Stimulated activated CD4-positive, alpha-beta T cell treated with anti-CD3 and anti-CD28 coated beads, Interleukin-2, amount 100 ng/mL, for 24 hours (primary cell): Measurements from ENCODE around the gene NDST4.

Experiments used
- DNase-seq, 2 donors: peaks; one replicate each; pipeline ENCODE4 v3.0.0-alpha.2; 2020

NDST4 gene

DNA sequence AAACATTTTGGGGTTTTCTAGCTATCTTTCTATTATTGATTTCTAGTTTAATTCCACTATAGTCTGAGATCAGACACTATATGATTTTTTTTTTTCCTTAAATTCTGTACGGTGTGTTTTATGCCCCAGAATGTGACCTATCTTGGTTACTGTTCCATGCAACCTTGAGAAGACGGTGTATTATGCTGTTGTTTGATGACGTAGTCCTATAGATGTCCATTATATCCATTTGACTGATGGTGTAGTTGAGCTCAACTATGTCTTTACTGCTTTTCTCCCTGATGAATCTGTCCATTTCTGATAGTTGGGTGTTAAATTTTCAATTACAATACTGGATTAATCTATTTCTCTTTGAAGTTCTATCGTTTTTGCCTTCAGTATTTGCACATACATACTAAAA, 212.5 kb downstream of the NDST4 start:
- no peak for DNase-seq

DNA sequence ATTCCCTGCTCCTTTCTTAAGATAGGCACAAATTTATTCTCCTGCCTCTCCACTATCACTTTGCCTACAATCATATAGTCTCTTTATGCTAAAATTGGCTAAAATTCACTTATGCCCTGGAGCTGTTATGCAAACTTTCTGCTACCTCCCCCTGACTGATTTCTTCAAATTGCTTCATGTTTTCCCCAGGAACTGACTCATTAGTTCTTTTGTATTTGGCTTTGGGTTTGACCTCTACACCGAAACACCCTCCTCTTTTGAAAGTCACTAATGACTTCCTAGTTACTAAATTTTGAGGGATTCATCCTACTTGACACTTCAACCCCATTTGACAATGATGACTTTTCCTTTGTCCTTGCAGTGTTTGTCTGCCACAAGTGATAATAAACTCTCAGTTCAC, 222.6 kb downstream of the NDST4 start:
- no peak for DNase-seq

DNA sequence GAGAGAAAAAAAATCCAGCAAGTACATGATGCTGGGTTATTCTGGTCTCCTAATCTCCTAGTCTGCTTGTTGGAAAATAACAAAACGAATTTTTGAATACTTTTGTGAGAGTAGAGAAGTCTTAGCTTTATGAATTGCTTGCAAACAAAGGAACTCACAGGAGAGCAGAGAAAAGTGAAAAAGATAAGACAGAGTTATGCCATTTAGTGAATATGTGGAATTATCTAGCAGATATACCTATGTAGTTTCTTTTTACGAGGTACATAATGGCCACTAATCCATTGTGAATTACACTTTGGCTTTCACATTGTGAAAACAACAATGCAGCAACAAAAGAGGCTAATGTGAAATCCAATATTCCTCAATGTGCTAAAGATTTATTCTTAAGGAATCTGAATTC, 226.7 kb downstream of the NDST4 start:
- no peak for DNase-seq

DNA sequence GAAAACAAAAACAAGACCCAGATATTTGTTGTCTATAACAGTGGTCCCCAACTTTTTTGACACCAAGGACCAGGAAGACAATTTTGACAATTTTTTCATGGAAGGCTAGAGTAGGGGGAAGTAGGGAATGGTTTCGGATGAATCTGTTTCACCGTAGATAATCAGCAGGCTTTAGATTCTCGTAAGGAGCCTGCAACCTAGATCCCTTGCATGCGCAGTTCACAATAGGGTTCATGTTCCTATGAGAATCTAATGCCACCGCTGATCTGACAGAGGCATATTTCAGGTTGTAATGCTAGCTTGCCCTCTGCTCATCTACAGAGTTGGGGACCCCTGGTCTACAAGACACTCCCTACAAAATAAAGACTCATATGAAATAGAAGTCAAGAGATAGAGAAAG, 229.8 kb downstream of the NDST4 start:
- DNase-seq, result no peak

DNA sequence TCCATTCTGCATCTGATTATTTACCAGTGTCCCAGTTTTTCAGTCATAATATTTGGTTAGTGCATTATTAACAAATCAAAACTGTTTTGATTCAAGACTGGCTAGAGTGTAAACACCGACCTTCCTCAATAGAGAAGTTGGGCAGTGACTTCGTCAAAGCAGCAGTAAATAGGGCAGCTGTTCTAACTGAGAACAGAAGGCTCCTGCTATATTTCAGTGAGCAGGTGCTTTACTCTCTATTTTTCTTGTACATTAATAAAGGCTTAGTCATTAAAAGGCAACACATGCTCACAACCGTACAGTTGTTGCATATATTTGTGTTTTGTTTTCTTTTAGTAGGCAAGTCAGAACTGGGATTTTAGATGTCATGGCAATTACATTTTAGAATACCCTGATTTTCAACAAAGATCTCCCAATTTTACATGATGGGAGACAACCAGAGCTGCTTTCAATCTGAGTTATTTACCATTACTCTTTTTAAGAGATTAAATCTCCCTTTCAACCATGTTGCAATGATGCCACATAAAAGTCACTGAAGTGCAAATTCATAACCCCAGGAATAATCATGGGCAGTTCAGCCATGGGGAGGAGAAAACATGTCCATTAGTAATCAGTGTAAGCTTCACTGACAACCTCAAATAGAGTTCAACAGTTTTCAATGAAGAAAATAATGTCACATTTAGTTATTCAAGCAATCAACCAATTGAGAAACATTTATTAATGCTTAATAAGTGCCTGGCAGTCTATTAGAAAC, 233.3 kb downstream of the NDST4 start:
- DNase-seq, result no peak

DNA sequence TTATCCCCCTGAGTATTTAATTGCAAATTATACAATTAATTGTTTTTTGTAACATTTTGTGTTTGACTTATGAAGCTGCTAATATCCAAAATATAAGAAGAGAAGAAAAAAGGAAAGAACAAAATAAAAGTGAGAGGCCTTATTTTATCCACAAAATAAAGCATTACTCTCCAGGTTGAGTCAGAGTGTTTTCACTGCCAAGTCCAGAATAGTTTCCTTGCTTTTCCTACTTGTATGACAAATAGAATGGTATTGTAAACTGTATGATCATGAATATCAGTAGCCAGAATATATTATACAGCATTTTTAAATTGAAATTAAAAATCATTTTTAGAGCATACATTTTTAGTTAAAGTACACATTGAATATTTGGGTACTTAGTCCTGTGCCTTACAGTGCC, 237.8 kb downstream of the NDST4 start:
- DNase-seq, result no peak

DNA sequence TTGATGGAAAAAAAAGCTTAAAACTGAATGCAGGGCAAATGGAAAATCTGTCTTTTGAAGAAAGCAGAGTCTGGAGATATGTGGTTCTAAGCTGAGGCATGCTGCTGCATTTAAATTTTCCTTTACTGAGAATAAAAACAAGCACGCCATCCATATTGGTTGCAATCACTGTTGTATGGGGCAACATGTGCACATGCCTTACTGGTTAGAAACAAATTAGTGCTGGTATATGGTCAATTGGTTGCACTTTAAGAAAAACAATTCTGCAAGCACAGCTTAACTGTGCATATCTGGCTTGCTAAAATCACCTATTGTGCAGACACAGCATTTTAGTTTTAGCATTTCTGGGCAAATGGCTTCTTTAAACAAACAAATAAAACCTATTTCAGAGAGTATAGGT, 239.1 kb downstream of the NDST4 start:
- no peak for DNase-seq

DNA sequence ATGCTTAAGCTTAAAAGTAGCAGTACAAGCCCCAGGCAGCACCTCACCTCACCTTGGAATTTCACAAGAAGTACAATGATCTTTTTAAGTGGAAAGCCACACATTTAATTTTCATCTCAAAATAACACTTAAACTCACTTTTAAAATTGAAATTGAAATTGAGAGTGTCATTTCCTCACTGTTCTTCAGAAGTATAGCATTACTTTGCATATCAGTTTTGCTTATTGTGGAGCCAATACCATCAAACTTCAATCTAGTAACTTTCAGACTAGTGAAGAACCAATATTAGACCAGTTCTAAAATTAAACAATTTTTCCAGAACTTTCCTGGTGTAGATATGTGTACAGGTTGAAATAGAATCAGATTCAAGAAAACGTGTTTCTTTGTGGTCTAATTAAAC, 242.4 kb downstream of the NDST4 start:
- DNase-seq, result no peak

DNA sequence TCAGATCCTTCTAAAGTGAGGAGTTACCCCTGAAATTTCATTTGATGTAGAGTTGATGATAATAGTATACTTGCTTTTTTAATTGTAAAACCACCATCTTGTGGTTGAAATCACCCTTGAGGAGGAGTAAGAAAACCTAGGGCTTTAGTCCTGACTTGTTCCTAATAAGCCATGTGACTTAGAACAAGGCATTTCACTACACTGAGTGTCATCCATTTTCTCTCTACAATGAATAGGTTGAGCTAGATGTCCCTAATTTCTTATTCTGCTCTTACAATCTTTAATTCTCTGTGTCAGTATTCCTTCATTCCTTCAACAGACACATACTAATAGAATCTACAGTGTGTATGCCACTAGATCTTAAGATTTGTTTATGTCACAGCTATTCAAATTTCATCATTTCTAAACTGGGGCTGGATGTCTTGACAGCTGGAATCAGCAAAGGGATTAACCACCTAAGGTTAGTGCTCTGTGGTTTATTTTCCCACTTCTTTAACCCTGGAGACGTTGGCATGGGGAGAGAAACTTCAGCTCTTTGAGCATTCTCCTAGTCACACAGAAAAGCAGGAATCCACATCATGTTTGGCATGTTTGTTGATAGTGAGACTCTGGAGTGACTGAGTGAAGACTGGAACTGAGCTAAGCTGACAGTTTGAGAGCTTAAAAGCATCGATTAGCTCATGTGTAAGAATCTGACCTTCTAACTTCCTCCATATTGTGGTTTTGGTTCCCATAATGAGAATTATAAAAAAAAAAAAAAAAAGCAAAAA, 246.3 kb downstream of the NDST4 start:
- DNase-seq, result no peak

DNA sequence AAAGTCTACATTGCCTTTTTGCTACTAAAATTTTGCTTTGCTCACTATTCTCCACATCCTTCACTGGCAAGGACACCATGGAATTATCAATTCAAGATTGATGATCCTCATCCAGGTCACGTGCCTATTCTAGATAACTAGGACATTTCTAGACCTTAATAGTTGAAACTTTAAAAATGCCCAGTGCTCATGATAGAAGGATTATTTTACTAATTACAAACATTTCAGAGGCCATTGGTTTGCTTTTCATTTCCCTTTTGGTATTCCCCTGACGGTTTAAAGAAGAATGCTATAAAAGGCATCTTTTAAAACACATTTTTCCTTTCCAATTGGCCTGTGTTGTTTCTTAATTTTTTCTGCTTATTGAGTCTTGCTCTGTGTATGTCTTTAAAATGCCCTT, 249.4 kb downstream of the NDST4 start:
- DNase-seq, result no peak

DNA sequence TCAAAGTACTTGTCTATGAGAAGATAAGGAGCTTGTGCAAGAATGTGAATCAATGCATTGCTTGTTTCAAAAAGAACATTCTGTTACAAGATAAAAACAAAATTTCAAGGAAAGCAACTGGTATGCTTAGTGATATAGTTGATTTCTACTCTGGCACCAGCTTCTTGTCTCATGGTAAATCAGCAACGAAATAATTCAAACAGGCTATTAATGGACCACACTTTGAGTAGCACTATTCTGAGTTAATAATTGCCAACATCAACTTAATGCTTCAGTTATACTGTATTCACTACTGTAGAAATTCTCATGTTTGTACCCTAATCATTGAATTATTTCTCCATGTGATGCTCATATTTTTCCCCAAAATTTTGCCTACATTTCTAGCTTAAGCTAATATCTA, 252.6 kb downstream of the NDST4 start:
- DNase-seq, result no peak

DNA sequence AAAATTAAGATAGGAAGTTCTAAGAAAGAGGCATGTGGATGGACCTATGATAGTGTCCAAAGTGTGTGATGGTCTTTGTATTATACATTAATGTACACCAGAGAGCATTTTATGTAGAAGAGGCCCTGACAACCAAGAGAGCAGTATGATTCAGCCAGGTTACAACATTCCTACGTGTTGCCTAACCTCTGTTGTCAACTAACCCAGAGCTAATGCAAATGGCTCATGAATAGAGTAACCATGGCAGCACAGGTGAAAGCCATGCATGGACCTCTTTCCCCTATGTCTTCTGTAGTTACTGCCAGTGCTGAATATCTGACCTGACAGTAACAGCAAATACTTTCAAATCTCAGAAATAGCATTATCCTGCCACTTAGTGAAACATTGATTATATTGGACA, 255.6 kb downstream of the NDST4 start:
- DNase-seq, result no peak

DNA sequence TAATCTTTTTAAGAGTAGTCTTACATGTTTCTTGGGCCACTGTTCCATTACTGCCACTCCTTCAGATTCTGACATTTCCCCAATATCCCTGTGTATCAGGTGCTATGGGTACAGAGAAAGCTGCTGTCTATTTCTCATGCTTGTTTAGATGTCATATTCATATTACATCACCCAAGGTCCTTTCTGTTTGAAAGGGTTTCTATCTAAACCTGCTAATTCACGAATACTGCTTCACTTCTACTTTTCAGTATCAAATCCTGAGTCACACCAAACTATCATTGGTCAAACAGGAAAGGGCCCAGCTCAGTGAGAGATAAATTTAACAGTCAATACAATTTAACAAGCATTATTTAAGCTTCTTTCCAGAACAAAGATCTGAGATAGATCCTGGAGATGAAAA, 273.4 kb downstream of the NDST4 start:
- no peak for DNase-seq

DNA sequence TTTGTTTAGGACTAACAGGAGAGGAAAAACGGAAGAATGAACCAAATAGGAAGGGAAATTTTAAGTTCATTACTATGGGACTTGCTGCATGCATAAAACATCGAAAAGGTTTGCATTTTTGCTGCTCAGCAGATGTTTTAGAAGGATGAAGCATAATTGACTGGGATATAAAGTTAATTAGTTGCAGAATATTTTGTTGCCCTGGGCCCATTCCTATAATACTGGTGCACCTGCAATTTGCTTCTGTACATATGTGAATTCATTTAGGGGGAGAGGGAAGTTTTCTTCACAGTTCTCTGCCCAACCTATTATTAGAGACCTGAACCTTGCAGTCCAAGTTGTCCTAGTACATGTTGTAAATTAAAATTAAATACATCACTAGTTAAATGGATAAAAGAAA, 282.8 kb downstream of the NDST4 start:
- DNase-seq, result no peak

DNA sequence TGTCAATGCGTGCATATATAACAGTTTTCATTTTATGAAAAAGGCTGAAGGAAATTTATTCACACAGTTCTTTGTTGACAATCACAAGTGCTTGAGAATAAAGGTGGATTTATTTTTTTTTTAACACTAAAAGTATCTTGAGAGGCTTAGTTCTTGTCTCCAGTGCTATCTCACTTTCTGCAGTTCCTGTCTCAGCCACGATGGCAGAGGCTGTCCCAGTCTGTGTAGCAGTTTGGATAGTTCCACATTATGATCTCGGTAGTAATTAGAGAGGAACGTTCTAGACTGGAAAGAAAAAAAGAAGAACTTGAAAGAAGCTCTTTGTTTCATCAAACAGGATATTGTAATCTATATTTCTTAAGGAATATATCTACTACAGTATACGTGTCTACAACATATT, 285.8 kb downstream of the NDST4 start:
- DNase-seq, result no peak

DNA sequence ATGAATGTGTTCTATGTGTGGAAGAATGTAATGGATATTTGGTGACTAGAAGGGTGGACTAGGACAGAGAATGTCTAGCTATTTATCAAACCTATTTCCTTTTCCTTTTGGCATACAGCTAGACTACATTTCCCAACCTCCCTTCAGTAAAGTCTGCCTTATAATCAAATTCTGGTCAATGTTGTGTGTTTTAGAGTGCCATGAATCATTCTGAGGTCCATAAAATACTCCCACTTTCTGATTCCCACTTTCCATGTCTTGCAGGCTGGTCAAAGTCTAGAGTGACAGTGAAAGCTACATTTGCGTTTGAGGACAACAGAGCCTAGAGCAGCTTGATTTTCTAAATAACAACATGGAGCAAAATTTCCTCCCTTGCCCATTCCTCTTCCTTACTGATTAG, 297.7 kb downstream of the NDST4 start:
- DNase-seq, result no peak

DNA sequence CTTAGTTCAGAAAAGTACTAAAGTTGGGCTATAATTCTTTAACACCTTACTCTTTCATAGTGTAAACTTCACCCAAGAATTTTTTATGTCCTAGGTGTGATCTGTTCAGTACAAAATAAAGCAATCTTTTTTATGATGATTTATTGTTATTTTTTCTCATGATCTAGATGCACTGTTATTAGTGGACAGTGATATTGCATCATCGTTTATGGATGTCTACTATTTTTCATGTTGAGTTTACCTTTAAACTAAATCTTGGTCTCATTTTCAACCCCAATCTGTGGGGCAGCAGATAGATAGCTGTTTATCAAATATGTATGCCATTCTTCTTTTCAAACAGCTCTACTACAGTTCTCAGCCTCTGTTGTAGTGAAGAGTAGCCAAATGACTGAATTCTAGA, 299.5 kb downstream of the NDST4 start:
- DNase-seq, result no peak

DNA sequence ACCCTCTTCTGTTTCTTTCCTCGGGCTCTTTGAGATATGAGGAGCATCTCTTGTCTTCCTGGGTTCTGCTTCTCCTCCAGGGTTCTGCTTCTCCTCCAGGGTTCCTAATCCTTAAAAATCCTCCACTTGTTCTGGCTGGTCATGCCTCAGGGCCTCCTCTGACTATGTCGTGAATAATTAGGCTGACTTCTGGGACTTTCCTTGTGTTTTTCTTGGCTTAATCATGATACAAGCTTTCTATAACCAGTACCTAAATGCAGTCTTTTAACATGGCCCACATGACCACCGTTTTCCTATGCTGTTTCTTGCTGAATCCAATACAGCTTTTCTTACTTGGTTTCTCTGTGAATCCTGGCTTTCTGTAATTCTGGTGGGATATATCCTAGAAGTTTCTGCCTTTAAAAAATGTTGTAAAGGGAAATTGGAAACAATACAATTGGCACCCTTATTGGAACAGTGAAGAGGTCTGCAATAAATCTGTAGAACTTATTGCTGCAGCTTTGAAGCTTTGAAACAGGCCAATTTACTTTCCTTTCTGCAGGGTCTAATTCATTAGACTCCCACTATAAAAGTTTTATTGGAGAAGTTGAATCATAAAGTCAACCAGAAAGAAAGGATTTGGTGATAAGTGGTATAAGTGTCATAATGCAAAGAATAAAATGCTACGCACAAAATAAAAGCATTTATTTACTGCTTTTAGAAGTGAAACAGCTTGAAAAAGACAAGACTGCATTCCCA, 301.7 kb downstream of the NDST4 start:
- DNase-seq, result no peak

DNA sequence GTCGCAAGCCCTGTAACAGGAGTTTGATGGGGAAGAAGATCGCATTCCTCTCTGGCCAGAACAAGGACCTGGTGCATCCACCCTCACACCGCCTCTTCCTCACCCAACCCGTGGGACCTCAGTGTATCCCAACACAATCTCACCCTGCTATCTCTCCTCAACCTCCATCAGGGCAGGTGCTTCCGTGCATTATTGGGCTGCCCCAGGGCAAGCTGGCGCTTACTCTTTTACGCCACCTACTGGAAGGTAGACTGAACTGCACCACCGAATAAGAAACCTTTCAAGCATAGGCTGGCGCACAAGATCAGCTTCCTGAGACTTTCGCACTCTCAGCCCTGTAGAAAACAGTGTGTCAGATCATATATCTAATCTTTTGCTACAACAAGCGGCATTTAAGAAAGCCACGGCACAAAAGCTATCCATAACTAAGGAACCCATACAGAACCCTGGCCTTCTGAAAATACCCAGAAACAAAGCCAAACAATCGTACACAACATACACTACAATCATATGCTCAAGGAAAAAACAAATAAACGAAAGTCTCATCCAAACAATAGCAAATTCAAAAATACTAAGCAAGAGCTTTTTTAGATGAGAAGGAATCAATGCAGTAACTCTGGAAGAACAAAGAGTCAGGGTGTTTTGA, 305.5 kb downstream of the NDST4 start:
- peak; percentile 10 to 18 for DNase-seq

DNA sequence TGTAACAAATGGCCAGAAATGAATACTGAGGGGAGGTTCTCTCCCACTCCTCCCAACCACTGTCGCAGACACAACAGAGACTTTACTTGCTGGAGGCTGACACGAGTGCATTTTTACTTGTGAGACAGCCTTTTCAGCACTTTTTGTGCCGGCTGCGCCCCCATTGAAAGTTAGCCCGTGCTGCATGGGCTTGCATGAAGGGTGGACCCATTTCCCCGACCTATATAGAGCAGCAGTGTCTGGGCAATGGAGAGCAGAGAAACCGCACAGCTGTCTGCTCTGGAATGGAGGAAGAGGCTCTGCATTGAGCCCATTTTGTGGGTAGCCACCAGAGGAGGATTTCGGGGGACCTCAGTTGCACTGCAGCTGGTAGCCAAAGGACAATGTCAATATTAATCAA, 306.1 kb downstream of the NDST4 start:
- no peak for DNase-seq

DNA sequence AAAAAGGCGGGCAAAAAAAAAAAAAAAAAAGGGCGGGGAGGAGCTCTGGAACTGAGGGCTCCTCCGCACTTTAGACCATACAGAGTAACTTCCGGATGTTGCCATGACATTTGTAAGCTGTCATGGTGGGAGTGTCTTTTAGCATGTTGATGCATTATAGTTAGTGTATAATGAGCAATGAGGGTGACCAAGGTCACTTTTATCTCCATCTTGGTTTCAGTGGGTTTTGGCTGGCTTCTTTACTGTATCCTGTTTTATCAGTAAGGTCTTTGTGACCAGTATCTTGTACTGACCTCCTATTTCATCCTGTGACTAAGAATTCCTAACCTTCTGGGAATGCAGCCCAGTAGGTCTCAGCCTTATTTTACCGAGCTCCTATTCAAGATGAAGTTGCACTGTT, 321.4 kb downstream of the NDST4 start:
- DNase-seq, result no peak

DNA sequence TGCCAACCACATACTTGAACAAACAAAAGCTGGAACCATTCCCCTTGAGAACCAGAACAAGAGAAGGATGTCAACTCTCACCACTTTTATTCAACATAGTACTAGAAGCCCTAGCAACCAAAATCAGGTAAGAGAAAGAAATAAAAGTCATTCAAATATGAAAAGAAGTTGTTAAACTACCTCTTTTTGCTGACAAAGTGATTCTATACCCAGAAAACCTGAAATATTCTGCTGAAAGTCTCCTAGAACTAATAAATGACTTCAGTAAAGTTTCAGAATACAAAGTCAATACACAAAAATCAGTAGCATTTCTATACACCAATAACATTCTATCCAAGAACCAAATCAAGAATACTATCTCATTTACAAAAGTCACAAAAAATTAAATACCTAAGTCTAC, 327.9 kb downstream of the NDST4 start:
- DNase-seq, result no peak

DNA sequence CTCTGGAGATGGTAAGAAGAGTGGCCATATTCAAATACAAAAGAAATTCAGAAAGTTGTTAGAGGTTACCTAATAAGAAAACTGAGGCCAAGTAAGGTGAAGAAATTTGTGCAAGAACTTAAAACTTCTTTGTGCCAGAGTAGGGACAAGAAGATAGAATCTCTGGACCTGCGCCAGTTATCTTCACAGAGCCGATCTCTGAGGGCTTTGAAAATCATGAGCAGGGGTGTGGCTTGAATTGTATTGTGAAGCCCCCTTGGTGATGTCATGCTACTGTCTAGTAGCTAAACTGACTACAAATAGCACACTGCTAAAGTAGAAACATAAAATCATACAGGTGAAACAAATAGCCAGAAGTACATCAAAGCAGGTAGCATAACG, 330.2 kb downstream of the NDST4 start:
- DNase-seq, result no peak
